ENCODE results near the gene PPP3R1.

PPP3R1 gene

DNA sequence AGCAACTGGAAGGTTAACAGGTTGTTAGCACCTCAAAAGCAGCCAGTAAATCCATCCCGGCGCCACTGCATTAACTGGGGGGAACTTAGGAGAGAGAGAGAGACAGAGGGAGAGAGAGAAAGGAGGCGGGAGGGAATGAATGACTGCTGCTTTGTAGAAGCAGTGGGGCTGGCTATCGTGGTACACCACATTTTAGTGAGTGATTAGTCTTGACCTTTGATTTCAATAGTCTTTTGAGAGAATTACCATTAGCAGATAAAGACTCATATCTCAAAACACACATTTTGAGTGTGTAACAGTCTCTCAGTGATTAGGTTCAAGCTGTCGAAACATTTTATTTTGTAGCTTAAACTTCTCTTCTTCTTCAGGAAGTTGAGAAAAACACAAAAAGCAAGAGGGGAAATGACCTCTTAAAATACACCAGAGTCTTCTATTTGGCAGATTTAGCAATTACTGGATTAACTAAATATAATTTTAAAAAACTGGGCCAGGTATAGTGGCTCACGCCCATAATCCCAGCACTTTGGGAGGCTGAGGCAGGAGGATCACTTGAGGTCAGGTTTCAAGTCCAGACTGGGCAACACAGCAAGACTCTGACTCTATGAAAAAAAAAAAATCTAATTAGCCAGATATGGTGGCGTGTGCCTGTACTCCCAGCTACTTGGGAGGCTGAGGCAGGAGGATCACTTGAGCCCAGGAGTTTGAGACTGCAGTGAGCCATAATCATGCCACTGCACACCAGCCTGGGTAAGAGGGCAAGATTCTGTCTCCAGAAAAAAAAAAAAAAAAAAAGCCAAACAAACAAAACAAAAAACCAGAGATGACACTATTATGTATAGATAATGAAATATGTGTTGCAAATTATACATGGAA is 116.6 kb downstream of the PPP3R1 start:
- TF ChIP-seq, protein P1, sequence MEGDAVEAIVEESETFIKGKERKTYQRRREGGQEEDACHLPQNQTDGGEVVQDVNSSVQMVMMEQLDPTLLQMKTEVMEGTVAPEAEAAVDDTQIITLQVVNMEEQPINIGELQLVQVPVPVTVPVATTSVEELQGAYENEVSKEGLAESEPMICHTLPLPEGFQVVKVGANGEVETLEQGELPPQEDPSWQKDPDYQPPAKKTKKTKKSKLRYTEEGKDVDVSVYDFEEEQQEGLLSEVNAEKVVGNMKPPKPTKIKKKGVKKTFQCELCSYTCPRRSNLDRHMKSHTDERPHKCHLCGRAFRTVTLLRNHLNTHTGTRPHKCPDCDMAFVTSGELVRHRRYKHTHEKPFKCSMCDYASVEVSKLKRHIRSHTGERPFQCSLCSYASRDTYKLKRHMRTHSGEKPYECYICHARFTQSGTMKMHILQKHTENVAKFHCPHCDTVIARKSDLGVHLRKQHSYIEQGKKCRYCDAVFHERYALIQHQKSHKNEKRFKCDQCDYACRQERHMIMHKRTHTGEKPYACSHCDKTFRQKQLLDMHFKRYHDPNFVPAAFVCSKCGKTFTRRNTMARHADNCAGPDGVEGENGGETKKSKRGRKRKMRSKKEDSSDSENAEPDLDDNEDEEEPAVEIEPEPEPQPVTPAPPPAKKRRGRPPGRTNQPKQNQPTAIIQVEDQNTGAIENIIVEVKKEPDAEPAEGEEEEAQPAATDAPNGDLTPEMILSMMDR (IDR thresholded peaks at IDR 0.05; ENCODE audit: poor library complexity, severe bottlenecking) = no peak
- no peak overlapping the region for H3K27ac ChIP-seq (ENCODE audit: poor library complexity, severe bottlenecking)
- ATAC-seq (ENCODE audit: low read depth) (no peak), DNase-seq (ENCODE audit: low spot score) (no peak)
- H3K36me3 ChIP-seq (ENCODE audit: low read depth) = peaks cover 23% of the 10 kb centered on the region
- H3K27me3 ChIP-seq (ENCODE audit: insufficient read depth, poor library complexity, severe bottlenecking) = no peaks in the 10 kb centered on the region
- no peaks in the 10 kb centered on the region for H3K4me1 ChIP-seq (ENCODE audit: insufficient read depth, poor library complexity, severe bottlenecking)
- no peak overlapping the region for H3K4me3 ChIP-seq (ENCODE audit: severe bottlenecking)
- no peaks in the 10 kb centered on the region for H3K9me3 ChIP-seq (ENCODE audit: severe bottlenecking)

DNA sequence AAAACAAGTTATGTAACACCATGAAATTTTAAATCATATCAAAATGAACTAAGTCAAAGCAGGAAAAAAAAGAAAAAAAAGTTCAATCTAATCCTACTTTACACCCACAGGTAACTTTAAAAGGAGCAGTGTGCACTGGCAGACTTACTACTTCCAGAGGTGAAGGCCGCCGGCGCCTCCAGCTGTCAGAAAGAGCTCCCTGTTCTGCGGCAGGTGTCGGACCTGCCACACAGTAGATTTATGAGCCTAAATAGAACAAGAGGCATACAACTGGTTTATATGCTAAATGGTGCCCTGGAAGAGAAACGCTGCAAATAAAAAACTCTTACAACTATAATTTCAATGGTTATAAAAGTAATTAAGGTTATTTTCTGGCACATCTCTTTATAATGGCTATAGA is 117.8 kb downstream of the PPP3R1 start:
- Histone ChIP-seq H3K9me3 (ENCODE audit: severe bottlenecking) (no peaks in the 10 kb centered on the region), H3K36me3 (ENCODE audit: low read depth) (peaks cover 26% of the 10 kb centered on the region), H3K27me3 (ENCODE audit: insufficient read depth, poor library complexity, severe bottlenecking) (no peaks in the 10 kb centered on the region), H3K4me1 (ENCODE audit: insufficient read depth, poor library complexity, severe bottlenecking) (no peaks in the 10 kb centered on the region), H3K4me3 (ENCODE audit: severe bottlenecking) (no peak overlapping the region), H3K27ac (ENCODE audit: poor library complexity, severe bottlenecking) (no peak overlapping the region)
- TF ChIP-seq, protein P1 (IDR thresholded peaks at IDR 0.05; ENCODE audit: poor library complexity, severe bottlenecking) = no peak
- ATAC-seq (ENCODE audit: low read depth) = no peak
- DNase-seq (ENCODE audit: low spot score) = no peak

DNA sequence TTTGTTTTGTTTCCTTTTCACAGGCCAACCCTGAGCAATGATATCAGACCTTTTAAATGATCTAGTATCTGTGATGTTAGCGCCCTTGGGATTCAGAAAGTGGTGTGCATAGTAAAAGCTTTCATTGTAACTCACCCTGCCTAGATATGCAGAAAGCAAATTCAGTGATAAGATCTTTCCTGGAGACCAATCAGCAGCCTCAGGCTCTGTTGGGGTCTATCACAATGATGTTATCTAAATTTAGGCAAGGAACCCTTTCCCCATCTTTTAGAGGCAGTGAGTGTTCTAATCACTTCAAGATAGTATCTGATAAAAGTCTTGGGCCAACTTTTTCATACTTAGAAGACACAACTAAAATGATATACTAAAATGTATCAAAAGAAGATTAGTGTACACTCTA is 118.2 kb downstream of the PPP3R1 start:
- Histone ChIP-seq H3K36me3 (ENCODE audit: low read depth) (peaks cover 26% of the 10 kb centered on the region), H3K4me1 (ENCODE audit: insufficient read depth, poor library complexity, severe bottlenecking) (no peaks in the 10 kb centered on the region), H3K4me3 (ENCODE audit: severe bottlenecking) (no peak overlapping the region), H3K9me3 (ENCODE audit: severe bottlenecking) (no peaks in the 10 kb centered on the region), H3K27me3 (ENCODE audit: insufficient read depth, poor library complexity, severe bottlenecking) (no peaks in the 10 kb centered on the region), H3K27ac (ENCODE audit: poor library complexity, severe bottlenecking) (no peak overlapping the region)
- DNase-seq (ENCODE audit: low spot score) (no peak), ATAC-seq (ENCODE audit: low read depth) (no peak)
- TF ChIP-seq, protein P1 (IDR thresholded peaks at IDR 0.05; ENCODE audit: poor library complexity, severe bottlenecking) = no peak

Measured in RWPE2 (cell line).